Measurements from ENCODE around the gene POU6F2. TPM values are rescaled to one million over a fixed set of nuclear protein-coding genes. Genes with fewer than 3 reads are reported as not detected.

POU6F2 gene
- polyA plus RNA-seq, 12 donors: 0.05 to 0.23 (median 0.11) TPM; not detected in 5

DNA sequence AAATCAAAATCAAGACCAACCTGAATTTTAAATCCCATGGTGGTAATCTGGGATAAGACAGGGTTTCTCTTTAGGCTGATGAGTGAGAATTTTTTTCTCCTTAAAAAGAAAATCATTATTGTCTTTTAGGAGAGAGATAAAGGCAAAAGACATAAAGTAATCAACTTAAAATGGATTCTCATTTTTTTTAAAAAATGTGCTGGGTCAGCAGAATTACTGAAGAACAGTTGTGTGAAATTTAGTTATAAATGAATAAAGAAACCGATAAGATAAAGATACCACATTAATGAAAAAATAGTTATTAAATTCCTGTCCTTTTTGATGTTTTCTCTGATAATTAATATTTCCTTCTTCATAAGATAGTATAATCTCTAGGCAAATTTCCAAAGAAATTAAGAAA, 427.2 kb downstream of the POU6F2 start:
- DNase-seq: no peak

DNA sequence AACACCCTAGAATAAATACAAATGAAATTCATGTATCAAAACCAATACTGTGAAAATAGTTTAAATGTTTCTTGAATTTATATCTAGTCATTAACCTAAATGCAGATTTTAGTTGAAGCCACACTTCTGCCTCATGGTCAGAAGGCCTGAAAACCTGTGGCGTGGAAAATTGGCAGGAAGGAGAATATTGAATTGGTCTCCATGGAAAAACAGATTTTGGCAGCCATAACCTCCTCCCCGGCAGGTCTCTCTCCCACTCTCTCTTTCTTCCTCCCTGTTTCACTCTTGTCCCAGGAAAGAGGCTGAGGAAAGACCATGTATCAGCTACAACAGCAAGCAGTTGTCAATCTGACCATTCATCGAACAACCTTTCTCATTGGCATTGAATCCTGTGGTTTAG, 427.9 kb downstream of the POU6F2 start:
- DNase-seq: no peak

DNA sequence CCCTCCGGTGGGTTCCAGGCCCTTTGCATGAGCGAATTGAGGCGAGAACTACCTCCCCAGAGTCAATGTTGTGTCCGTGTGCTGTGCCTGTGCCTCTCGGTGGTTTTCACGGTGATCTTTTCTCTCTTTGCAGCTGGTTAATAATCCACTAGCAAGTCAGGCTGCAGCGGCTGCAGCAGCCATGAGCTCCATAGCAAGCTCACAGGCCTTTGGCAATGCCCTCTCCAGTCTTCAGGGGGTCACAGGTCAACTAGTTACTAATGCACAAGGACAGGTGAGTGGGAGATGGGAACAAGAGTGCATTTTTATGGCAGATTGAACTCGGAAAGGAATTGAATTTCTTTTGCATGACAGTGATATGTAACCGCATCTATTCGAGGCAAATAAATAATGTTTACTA, 428.8 kb downstream of the POU6F2 start:
- no peak for DNase-seq

DNA sequence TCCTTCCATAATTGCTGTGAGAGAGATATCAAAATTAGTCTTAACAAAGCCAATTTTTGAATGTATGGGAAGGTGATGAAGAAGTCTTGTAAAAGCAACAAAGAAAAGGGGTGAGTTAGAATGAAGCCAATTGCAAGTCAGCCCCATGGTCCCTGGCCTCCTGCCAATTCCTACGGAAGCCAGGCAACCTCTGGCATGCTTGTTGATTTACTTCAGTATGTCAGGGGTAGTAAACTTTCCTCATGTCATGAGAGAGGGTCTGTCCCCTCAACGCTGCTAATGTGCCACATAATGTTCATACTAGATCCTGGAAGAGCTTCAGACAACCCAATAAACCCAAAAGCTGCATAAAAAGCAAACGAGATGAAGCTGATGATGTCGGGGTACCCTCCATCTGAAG, 429.4 kb downstream of the POU6F2 start:
- DNase-seq: no peak

DNA sequence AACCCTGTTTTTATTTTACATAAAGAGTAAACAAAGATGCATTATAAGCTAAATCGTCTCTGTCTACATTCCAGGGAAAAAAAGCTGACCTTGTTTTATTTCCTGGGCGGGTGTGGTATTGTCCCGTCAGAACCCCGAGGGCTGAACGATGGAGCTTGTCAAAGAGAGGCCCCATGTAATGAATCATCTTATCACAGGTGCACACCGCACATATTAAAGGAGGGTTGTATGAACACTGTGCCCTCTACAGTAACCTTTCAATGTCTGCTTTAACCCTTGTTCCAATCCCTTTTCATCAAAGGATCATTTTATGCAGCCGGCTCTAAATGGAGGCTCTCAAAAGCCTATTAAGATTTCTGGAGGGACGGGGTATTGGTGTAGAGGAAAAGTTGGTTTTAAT, 430.0 kb downstream of the POU6F2 start:
- no peak for DNase-seq

DNA sequence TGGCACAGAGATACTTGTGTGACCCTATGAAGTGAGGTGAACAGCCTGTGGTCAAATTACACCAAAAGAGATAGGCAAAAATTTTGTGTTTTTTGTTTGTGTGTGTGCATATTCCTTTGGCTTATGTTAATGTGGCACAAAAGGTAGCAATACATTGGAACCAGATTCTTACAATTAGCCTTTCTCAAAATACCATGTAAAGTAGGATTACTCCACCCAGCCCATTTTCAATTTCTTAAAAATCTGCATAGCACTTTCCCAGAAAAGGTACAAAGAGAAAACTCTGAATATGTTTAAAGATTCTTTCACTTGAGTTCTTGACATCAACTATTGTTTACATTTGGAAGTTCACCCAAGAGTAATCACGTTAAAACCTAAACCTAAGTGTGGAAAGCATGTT, 431.2 kb downstream of the POU6F2 start:
- DNase-seq: no peak

DNA sequence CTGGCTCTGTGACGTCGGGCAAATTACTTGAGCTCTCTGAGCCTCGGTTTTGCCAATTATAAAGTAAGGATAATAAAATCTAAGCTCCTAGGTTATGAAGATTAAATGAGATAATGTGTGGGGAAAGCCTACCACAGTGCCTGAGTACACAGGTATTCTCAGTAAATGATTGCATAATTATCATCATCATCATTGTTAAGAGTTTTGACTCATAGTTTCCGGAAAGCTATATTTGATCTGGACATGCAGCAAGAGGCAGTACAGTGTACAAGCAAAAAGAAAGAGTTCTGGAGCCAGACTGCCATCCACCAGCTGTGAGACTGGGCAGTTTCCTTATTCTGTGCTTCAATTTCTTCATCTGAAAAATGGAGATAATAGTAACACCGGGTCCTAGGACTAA, 432.9 kb downstream of the POU6F2 start:
- DNase-seq: no peak

DNA sequence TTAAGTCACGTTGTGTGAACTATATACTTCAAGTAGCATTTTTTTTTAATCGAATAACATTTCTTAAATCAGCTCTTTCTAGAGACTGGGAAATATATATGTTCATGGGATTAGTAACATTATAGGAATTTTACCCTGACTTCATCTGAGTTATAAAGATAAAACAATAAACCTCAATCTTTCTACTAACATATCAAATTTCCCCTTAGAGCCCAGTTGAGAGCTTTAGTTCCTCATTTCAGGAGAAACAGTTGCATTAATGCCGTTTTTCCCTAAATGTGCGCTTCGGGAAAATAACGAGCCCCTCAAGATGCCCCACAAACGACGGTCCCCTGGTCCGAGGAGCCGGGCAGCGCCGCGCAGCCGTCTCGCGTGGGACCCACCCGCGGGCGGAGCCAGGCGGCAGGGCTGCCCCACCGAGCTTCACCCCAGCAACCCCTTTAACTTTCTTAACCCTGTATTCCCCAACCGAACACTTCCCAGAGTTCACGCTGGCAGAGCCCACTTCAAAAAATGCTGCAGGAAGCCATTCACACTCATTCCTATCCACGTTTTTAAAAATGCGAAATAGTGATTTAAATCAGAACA, 436.0 kb downstream of the POU6F2 start:
- DNase-seq: no peak

DNA sequence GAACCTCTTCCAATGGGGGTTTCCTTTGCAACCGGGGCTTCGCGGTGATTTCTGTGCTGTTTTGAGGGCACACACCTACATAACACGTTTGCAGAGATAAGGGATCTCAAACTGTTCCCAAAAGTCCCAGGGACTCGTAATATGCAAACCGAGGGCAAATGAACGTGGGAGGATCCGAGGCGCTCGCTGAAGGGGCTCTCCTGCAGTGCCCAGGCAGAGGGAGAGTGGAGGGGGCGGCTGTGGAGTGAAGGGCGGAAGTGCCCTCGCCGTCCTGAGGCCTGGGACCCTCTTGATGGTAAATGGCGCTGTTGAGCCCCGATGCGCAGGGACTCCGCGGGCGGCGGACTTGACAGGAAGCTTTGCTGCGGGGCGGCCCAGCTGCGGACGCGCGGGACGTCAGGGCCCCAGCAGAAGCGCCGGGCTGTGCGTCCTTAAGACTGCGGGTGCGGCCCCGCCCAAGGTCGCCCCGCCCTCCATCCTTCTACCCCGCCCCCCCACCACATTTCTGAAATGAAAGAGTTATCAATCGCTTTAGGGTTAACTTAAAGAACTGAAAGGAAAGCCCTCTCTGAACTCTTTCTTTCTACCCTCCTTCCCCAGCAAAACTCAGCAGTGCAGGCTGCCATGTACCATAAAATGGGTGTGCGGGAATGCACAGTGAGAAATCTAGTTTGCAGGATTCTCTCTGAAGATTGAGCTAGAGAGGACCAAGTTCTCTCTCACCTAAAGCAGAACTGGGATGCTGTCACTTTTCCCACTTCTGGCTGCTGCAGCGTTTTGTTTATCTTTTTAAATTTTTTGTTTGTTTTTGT, 436.7 kb downstream of the POU6F2 start:
- peak; percentile 40 for DNase-seq

DNA sequence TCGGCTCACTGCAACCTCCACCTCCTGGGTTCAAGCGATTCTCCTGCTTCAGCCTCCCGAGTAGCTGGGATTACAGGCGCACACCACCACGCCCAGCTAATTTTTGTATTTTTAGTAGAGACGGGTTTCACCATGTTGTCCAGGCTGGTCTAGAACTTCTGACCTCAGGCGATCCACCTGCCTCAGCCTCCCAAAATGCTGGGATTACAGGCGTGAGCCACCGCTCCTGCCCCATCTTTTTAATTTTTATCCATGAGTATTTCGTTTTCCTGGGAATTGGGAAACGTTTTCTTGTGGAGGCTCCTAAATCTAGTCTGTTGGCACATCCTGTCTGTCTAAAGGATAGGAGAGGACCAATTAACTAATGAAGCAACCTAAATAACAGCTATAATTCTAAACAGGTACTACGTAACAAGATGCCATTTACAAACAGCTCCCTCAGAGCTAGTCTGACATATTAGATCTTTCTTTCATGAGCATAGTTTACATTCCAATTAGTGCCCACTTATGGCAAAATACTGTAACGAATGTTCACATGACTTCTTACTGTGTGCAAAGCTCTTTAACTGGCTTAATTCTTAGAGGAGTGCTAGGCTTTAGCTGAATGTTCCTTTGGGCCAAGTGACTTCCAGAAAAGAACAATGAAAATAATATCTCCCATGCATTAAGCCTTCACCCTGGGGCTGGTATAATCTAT, 437.5 kb downstream of the POU6F2 start:
- no peak for DNase-seq

DNA sequence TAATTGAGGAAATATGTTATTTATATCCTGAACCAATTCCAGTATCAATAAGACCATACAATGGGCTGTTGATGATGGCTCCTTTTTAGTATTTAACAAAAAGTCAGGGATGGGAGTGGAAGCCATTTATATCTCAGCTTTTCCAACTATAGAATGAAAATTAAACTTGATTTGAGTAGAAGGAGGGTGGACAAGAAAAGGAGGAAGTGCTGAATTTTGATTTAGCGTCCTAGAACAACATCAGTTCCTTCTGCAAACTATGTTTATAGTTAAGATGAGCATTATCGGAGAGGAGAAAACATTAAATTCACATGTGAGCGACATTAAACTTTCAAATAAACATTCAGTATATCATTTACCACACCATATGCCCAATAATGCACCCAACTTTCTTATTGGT, 439.2 kb downstream of the POU6F2 start:
- no peak for DNase-seq

DNA sequence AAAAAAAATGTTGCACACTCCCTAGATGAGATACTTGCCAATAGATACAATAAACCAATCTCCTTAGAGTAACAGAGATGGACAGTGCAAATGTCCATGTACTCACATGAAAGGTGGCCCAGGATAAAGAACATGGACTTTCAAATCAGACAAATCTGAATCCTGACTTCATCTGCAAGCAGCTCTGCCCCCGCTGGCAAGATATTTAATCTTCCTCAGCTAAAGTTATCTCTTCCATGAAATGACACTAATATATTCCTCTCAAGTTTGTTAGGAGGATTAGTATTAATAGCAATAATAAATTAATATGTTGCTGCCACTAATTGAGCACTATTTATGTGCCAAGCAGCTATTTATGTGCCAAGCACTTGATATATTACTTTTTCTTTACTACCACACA, 439.9 kb downstream of the POU6F2 start:
- DNase-seq: no peak

DNA sequence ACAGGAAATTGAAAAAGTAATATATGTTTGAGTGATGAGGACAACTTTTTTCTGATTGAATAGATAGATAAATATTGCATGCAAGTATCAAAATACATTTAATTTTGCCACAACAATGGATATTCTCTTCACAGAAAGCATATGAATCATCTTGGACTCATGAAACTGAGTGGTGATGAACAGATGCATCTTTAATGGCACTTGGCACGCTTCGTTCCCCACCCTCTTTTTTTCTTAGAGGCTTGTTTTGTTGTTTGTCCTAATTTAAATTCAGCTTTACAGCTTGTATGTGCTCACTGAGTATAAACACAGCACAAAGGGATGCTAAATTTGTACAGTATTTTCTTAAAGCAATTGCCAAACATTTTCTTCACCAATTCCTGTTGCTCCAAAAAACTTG, 443.5 kb downstream of the POU6F2 start:
- DNase-seq: no peak

DNA sequence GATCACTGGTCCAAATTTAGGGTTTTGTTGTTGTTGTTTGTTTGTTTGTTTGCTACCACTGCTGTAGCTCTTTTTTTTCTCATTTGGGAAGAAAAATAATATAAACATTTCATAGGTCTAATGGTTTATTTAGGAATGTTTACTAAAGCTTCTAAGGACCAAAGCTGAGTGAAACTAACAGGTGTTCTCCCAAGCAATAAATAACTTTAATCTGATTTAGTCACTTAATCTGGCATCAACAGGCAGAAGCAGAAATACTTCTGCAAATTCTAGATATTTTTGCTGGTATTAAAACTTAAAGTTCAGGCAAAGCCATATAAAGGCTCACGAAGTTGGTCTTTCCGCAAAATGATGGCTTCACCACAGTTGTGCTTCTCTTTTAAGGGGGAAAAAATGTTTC, 444.0 kb downstream of the POU6F2 start:
- DNase-seq: no peak

DNA sequence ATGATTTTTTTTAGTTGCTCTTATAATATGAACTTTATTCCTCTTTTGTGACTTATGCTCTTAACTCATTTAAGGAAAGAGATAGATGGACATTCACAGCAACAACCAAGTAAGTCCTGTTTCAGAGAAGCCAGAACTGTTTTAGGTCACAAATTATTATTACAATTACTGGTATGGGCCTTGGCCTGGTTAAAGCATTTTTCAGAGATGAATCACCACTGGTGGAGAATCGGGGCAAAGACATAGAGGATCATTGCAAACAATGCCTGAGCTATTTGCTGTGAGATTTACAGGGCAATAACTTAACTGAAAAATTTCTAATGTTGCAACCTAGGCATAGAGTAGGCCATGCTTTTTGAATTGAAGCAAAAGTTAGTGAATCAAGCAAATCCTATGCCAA, 450.5 kb downstream of the POU6F2 start:
- no peak for DNase-seq

DNA sequence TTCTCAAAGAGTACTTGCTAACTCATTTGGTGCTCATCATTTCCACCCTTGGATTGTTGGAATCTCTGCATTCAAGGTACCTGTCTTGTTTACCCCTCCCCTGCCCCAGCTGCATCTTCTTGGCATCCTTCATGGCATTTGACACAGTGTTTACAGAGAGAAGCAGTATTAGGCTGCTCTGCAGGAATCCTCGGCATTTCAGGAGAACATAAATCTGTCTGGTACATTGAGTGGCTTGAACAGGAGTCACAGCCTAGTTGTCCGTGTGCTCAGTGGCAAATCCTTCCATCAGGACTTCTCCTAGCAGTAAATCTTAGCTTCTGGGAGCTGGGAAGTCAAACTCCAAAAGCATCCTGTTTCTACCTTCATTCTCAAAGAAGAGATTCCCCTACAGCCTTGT, 451.7 kb downstream of the POU6F2 start:
- DNase-seq: no peak

DNA sequence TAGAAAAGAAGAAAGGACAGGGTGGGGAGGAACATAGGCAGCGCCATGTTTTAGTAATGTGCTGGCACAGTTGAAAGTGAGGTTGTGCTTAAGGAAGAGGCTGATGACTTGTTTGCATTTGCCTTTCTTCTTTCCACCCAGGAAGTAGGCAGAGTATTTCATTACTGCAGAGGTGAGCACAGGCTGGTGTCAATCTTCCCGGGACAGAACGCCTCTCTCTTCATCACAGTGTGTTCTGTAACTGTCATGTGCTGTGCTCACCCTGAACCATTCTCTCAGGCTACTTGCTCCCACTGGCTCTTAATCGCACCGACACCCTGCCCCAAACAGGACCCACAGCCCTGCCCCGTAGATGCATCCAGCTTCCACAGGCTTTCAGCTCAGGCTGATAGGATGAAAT, 452.7 kb downstream of the POU6F2 start:
- no peak for DNase-seq

DNA sequence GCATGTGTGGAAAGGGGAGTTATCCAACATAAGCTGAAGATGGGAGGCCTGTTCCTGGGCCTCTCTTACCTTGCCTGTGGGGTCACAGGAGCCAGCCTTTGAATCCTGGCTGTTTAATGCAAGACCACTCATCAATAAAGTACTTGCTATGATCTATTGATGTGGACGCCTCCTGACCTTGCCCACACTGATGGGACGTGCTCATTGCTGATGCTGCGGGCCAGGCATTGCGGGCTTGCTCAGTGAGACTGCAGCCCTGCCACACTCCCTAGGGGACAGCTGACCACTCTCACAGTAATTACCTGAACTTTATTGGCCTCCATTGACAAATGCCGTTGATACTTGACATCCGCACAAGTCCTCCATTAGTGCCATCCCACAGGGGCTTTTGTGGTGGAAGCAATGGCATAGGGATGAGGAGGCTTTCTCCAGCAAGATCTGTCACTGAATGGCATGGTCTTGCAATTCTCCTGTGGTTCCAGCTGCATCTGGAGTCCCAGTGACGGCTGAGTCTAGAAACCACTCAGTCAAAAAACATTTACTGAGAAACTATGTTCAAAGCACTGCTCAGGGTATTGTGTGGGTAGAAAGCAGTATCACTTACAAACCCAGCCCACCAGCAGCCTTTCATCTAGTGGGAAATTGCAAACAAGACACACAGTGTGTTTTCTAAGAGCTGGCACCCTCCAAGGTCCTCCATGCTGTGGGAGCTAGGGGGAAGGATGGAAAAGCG, 453.4 kb downstream of the POU6F2 start:
- no peak for DNase-seq

DNA sequence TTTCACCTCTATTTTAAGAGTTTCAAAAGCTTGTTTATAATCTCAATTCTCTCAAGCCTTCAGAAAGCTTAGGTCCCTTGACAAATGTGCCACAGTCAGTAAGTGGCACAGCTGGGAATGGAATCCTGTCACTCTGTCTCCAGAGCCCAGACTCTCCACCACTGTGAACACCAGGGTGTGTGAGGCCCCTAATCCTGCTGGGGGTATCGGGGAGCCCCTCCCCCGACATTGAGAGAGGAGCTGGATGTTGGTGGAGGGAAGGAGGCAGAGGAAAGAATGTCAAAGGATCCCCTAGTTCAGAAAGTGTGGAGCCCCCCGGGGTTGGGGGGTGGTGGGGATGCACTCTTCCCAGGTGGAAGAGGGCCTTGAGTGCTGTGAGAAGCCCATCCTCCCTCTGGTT, 454.7 kb downstream of the POU6F2 start:
- no peak for DNase-seq

DNA sequence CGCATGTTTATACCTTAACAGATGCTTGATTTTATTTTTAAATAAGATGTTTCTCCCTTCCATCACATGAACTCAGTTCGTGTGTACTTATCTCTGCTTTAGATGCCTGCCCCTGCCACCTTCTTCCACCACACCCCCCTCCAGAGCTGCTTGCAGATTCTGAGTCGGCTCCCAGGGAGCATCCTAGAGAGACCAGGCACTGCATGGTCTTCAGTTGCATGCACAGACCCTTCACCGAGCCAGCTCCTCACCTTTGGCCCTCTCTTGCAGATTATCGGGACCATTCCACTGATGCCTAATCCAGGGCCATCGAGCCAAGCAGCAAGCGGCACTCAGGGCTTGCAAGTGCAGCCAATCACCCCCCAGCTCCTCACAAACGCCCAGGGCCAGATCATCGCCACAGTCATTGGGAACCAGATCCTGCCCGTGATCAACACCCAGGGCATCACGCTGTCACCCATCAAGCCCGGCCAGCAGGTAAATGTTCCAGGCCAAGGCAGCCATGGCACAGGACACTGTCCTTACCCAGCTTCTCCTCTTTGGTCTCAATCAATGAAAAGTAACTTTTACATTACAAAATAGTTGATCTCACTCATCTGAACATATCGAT, 455.2 kb downstream of the POU6F2 start:
- DNase-seq: no peak

DNA sequence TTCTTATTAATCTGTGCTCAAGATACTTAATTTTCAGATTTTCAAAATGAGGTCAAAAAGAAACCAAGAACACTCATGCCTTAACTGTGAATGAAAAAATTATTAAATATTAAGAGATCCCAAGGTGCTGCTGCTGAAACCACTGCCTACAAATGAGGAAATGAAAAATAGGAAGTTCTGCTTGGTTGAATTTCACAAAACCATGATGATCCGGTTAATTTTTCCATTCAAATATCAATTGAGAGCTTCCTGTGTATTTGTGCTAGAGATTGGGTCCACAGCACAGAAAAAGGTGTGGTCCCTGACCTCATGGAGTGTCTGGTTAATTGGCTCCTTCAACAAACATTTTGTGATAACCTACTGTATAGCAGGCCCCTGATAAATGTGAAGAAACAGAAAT, 455.8 kb downstream of the POU6F2 start:
- DNase-seq: no peak

DNA sequence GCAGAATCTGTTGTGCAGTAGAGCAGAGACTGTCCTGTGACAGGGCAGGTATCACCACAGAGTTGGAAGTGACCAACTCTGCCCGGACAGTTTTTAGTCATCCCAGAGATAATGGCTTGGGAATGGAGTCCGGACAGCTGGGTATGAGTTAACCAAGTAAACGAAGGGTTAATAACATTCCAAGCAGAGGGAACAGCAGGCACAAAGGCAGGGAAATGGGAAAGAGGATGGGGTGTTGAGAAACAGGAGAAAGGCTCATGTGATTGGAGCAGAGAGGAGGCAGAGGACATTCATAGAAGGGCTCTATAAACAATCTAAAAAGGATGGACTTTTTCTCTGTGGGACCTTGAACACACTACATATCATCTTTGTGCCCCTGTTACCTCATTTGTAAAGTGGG, 456.3 kb downstream of the POU6F2 start:
- no peak for DNase-seq
